Fibroblast of the aortic adventitia (primary cell): Measurements from ENCODE around the gene TRDN. TPM values are rescaled to one million over a fixed set of nuclear protein-coding genes. Genes with fewer than 3 reads are reported as not detected.
A peak's percentile ranks its signal among the peaks of the same experiment; 100 is the strongest.

Experiments used
- DNase-seq: peaks from one replicate; pipeline ENCODE4 v3.0.0-alpha.2; 2010; ENCODE audit warnings: low read depth
- H3K4me3 ChIP-seq: 2 replicates; pipeline ENCODE4 v1.5.1; 2011; ENCODE audit warnings: low read depth, mild to moderate bottlenecking, control low read depth, low read length, moderate library complexity
- CTCF ChIP-seq: IDR thresholded peaks from 2 replicates; pipeline ENCODE4 v1.5.1; 2011; ENCODE audit warnings: mild to moderate bottlenecking, low read length, control low read depth, inconsistent platforms; ENCODE audit not compliant: insufficient read depth
- total RNA-seq: library from RNA; depleted of rRNA; stranded (reverse); fragments of >200 nt; gene quantifications from 2 replicates; pipeline ENCODE4 v1.2.3, GENCODE V29; 2012; ENCODE audit warnings: low replicate concordance

TRDN gene
- total RNA-seq, 1 donor = under 0.01 TPM

GRCh38 chr6:123662757-123663156 is 26.0 kb upstream of the TRDN start:
- no peak overlapping the region for H3K4me3 ChIP-seq
- DNase-seq = no peak
- no peak for TF ChIP-seq CTCF

GRCh38 chr6:123661105-123661891 is 24.5 kb upstream of the TRDN start:
- H3K4me3 ChIP-seq = no peak overlapping the region
- TF ChIP-seq CTCF = no peak
- DNase-seq = no peak

- DNase-seq = no peak
- no peak overlapping the region for H3K4me3 ChIP-seq
- TF ChIP-seq CTCF = no peak
Measured at GRCh38 chr6:123659960-123660748, 23.4 kb upstream of the TRDN start.

- DNase-seq = no peak
- no peak for TF ChIP-seq CTCF
Measured at GRCh38 chr6:123658848-123659247, 22.1 kb upstream of the TRDN start.

GRCh38 chr6:123655521-123656306 is 19.0 kb upstream of the TRDN start:
- H3K4me3 ChIP-seq = peak overlapping the region; percentile 6
- peak; percentile 34 for DNase-seq
- no peak for TF ChIP-seq CTCF

More at GRCh38 chr6:123658848-123659247, 22.1 kb upstream of the TRDN start:
- no peak overlapping the region for H3K4me3 ChIP-seq

- DNase-seq = no peak
- no peak overlapping the region for H3K4me3 ChIP-seq
- no peak for TF ChIP-seq CTCF
Measured at GRCh38 chr6:123648723-123649122, 12.0 kb upstream of the TRDN start.
